SU-DHL-6 (cell line): ENCODE results near the gene VSTM1.

Source experiments
- H2AFZ ChIP-seq: fragments of 200-600 bp; sonication (generic); 2 replicates; pipeline ENCODE4 v1.6.1; 2014; ENCODE audit warnings: low read depth, mild to moderate bottlenecking, moderate library complexity, mixed read lengths, antibody characterized with exemption, low read length; ENCODE audit not compliant: severe bottlenecking
- H3F3A ChIP-seq: fragments of 200-600 bp; shearing (Covaris generic); 2 replicates; pipeline ENCODE4 v1.6.0; 2016; ENCODE audit warnings: antibody characterized with exemption, mild to moderate bottlenecking; ENCODE audit not compliant: insufficient read depth
- H3K27ac ChIP-seq: fragments of 200-600 bp; sonication (generic); 2 replicates; pipeline ENCODE4 v1.5.1; 2016; ENCODE audit warnings: low read depth, mild to moderate bottlenecking, low read length, moderate library complexity, mixed read lengths
- H3K27me3 ChIP-seq: fragments of 200-600 bp; sonication (generic), shearing (Covaris generic); 2 replicates; pipeline ENCODE4 v1.6.0; 2014; ENCODE audit warnings: mild to moderate bottlenecking, low read length
- H3K36me3 ChIP-seq: fragments of 200-600 bp; sonication (generic); 2 replicates; pipeline ENCODE4 v1.6.1; 2014; ENCODE audit warnings: mild to moderate bottlenecking, low read length, mixed read lengths
- H3K4me2 ChIP-seq: fragments of 300-600, 200-600 bp; shearing (Covaris generic), sonication (generic); 2 replicates; pipeline ENCODE4 v1.6.0; 2014; ENCODE audit warnings: low read length, low read depth, mild to moderate bottlenecking; ENCODE audit not compliant: poor library complexity, severe bottlenecking
- H3K4me3 ChIP-seq: fragments of 200-600 bp; sonication (generic); 2 replicates; pipeline ENCODE4 v1.5.1; 2014; ENCODE audit warnings: antibody characterized with exemption, low read length, mild to moderate bottlenecking, mixed read lengths; ENCODE audit not compliant: insufficient read depth, poor library complexity, severe bottlenecking
- H3K79me2 ChIP-seq: fragments of 200-600 bp; sonication (generic); 2 replicates; pipeline ENCODE4 v1.6.1; 2014; ENCODE audit warnings: mild to moderate bottlenecking, low read length, moderate library complexity; ENCODE audit not compliant: insufficient read depth
- H3K9ac ChIP-seq: fragments of 200-600 bp; sonication (generic); 2 replicates; pipeline ENCODE4 v1.7.0; 2014; ENCODE audit warnings: mild to moderate bottlenecking, low read length
- H3K9me2 ChIP-seq: fragments of 200-600 bp; sonication (generic); replicated peaks from 2 replicates; pipeline ENCODE4 v1.6.1; 2014; ENCODE audit warnings: low read length; ENCODE audit not compliant: insufficient read depth
- H3K9me3 ChIP-seq: fragments of 200-600 bp; sonication (generic); 2 replicates; pipeline ENCODE4 v1.6.1; 2014; ENCODE audit warnings: low read length, mixed read lengths; ENCODE audit not compliant: insufficient read depth
- H4K20me1 ChIP-seq: fragments of 200-600 bp; sonication (generic); 2 replicates; pipeline ENCODE4 v1.6.1; 2014; ENCODE audit warnings: low read depth, mild to moderate bottlenecking, antibody characterized with exemption, low read length, moderate library complexity, mixed read lengths
- CTCF ChIP-seq: fragments of 200-600 bp; sonication (generic); IDR thresholded peaks from one replicate; pipeline ENCODE4 v1.5.1; 2017; ENCODE audit warnings: antibody characterized with exemption, mild to moderate bottlenecking, low read length, moderate library complexity; ENCODE audit not compliant: insufficient read depth, poor library complexity, severe bottlenecking
- EZH2phosphoT487 ChIP-seq: fragments of 200-600 bp; sonication (generic), shearing (Covaris generic); conservative IDR thresholded peaks from 2 replicates; pipeline ENCODE4 v1.6.1; 2018; ENCODE audit warnings: mild to moderate bottlenecking, antibody characterized with exemption, low read length, moderate library complexity, mixed read lengths

Gene VSTM1

GRCh38 chr19:53991224-53992113 is 72.2 kb downstream of the VSTM1 start, which contains the start of gene CACNG6:
CACNG6 (plus strand) TSS chr19:53991637; CDS start chr19:53992878, 1,241 bp downstream.
- H3K79me2 ChIP-seq: no peaks in the 10 kb centered on the region
- H3K9me3 ChIP-seq: no peaks in the 10 kb centered on the region
- TF ChIP-seq EZH2phosphoT487: no peak
- no peak for TF ChIP-seq CTCF
- H3K4me3 ChIP-seq: no peak within 1 kb of the TSS
- H3F3A ChIP-seq: no peaks in the 10 kb centered on the region
- H2AFZ ChIP-seq: no peak within 1 kb of the TSS
- no peak within 1 kb of the TSS for H3K9ac ChIP-seq
- no peaks in the 10 kb centered on the region for H3K36me3 ChIP-seq
- H3K9me2 ChIP-seq: no peaks in the 10 kb centered on the region
- H3K27me3 ChIP-seq: no peaks in the 10 kb centered on the region
- no peak within 1 kb of the TSS for H3K4me2 ChIP-seq
- H3K27ac ChIP-seq: no peak within 1 kb of the TSS
- H4K20me1 ChIP-seq: no peaks in the 10 kb centered on the region
